GM12891 (cell line): ENCODE data around the gene DNAH5.

ENCODE experiments used
- DNase-seq: peaks from one replicate; pipeline ENCODE4 v3.0.0; 2011; ENCODE audit warnings: low spot score; ENCODE audit not compliant: insufficient read length
- FAIRE-seq: peaks from 2 replicates; lab custom pipeline; 2011; peaks lifted over from hg19 to GRCh38; lab: Jason Lieb, UNC
- PAX5 ChIP-seq: IDR thresholded peaks from 2 replicates; pipeline ENCODE4 v1.6.1; 2011; ENCODE audit warnings: low read length, moderate library complexity, mild to moderate bottlenecking; ENCODE audit not compliant: insufficient read depth, severe bottlenecking
- POLR2A ChIP-seq: IDR thresholded peaks from 2 replicates; pipeline ENCODE4 v1.6.1; 2011; ENCODE audit warnings: low read depth, low read length, control low read depth
- POLR2AphosphoS5 ChIP-seq: IDR thresholded peaks from 2 replicates; pipeline ENCODE4 v1.6.1; 2011; ENCODE audit warnings: low read depth, low read length, control low read depth
- POU2F2 ChIP-seq: IDR thresholded peaks from 2 replicates; pipeline ENCODE4 v1.6.1; 2011; ENCODE audit warnings: low read depth, mild to moderate bottlenecking, control low read depth, low read length, moderate library complexity
- SPI1 ChIP-seq: IDR thresholded peaks from 2 replicates; pipeline ENCODE4 v1.6.1; 2011; ENCODE audit warnings: low read depth, low read length, control low read depth
- TAF1 ChIP-seq: IDR thresholded peaks from 2 replicates; pipeline ENCODE4 v1.6.1; 2011; ENCODE audit warnings: low read depth, low read length, control low read depth

DNAH5 gene

GRCh38 chr5:13745508-13745907 lies 199.0 kb downstream of the DNAH5 start:
- no peak for FAIRE-seq
- TF ChIP-seq POU2F2 = no peak
- no peak for TF ChIP-seq POLR2AphosphoS5
- TF ChIP-seq PAX5 = no peak
- no peak for TF ChIP-seq TAF1
- no peak for TF ChIP-seq POLR2A
- no peak for TF ChIP-seq SPI1
- no peak for DNase-seq

DNA sequence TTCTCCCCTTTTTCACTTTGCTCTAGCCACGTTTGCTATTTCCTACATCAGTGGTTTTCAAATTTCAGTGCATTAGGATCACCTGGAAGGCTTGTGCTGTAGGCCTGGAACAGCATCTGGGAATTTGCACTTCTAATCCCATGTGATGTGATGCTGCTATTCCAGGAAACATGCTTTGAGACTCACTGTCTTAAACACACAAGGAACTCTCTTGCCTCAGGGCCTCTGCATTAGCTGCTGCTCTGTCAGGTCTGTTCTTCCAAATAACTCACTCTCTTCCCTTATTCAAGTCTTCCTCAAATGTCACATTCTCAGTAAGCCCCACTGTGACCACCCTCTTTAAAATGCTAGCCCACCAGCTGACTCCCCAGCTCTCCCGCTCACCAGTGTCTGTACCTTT lies 204.0 kb downstream of the DNAH5 start:
- no peak for FAIRE-seq
- no peak for DNase-seq
- TF ChIP-seq SPI1 (no peak), POU2F2 (no peak)

GRCh38 chr5:13739479-13739878 lies 205.0 kb downstream of the DNAH5 start:
- DNase-seq = no peak
- FAIRE-seq = no peak
- TF ChIP-seq PAX5 (no peak), POLR2A (no peak), POU2F2 (no peak), POLR2AphosphoS5 (no peak), TAF1 (no peak), SPI1 (no peak)

GRCh38 chr5:13735691-13736090 lies 208.8 kb downstream of the DNAH5 start:
- FAIRE-seq = no peak
- no peak for DNase-seq
- no peak for TF ChIP-seq SPI1
- no peak for TF ChIP-seq TAF1

- TF ChIP-seq POLR2AphosphoS5 (no peak), POLR2A (no peak), POU2F2 (no peak), PAX5 (no peak), SPI1 (no peak)
- FAIRE-seq (no peak), DNase-seq (no peak)
Observed at GRCh38 chr5:13731121-13731628, 213.3 kb downstream of the DNAH5 start.

GRCh38 chr5:13708906-13709305 lies 235.6 kb downstream of the DNAH5 start:
- FAIRE-seq = no peak
- TF ChIP-seq POU2F2 (no peak), TAF1 (no peak), POLR2AphosphoS5 (no peak), PAX5 (no peak), SPI1 (no peak), POLR2A (no peak)
- no peak for DNase-seq

DNA sequence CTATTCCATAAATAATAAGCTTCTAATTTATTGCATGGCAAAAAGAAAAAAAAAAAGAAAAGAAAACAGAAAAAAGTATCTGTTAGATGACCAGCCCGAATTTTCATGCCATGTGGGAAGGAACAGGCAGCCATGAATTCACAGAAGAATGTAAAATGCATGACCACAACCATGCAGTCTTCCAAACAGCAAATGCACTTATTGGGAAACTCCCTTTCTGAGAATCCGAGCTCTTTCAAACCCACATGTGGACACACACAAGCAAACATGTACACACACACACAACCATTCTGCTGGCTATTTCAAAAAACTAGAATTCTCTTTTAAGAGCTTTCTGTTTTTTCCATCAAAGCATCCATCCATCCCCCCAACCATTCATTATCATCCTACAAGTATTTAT lies 236.1 kb downstream of the DNAH5 start:
- DNase-seq = no peak
- no peak for TF ChIP-seq PAX5
- FAIRE-seq = no peak

GRCh38 chr5:13704396-13704795 lies 240.1 kb downstream of the DNAH5 start:
- DNase-seq (no peak), FAIRE-seq (no peak)
- TF ChIP-seq POLR2A (no peak), PAX5 (no peak), POU2F2 (no peak), POLR2AphosphoS5 (no peak), SPI1 (no peak), TAF1 (no peak)

DNA sequence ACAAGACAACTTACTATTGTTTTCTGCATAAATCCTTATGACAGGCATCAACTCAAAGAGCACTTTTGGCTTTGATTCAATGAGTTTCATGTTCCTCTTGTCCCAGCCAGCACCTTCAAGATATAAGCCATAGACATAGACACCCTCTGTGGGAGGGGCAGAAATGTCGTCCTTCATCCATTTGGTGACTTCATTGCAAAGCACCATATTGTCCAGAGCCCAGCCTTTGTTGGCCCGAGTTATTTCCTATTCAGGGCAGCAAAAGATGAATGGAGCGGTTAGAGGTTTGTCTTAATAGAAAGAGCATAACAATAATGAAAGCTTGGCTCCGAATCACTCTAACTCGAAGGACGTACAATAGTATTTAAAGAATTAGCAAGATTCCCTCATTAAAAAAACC lies 243.9 kb downstream of the DNAH5 start:
- DNase-seq (no peak), FAIRE-seq (no peak)
- no peak for TF ChIP-seq POLR2A
- no peak for TF ChIP-seq PAX5
- TF ChIP-seq POU2F2 = no peak
- no peak for TF ChIP-seq TAF1
- TF ChIP-seq POLR2AphosphoS5 = no peak
- no peak for TF ChIP-seq SPI1

DNA sequence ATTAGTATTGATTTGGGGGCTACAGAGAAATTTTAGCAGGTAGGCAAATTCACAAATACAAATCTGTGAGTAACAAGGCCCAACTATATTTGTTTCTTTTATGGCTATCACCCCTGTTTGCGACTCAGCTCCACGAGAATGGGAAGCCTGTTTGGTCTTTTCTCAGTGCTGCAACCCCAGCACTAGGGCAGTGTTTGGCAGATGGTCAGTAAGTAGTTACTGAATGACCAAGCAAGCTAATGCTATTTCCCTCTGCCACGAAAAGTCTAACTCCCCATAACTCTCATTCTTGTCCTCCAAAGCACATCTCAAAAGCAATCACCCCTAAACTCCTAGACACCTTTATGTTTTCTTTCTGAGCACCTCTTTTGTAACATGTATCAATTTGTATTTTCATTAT lies 245.6 kb downstream of the DNAH5 start:
- TF ChIP-seq POLR2AphosphoS5 = no peak
- no peak for TF ChIP-seq SPI1
- TF ChIP-seq TAF1 = no peak
- no peak for TF ChIP-seq PAX5
- no peak for TF ChIP-seq POLR2A
- no peak for TF ChIP-seq POU2F2
- no peak for DNase-seq
- FAIRE-seq = no peak

DNA sequence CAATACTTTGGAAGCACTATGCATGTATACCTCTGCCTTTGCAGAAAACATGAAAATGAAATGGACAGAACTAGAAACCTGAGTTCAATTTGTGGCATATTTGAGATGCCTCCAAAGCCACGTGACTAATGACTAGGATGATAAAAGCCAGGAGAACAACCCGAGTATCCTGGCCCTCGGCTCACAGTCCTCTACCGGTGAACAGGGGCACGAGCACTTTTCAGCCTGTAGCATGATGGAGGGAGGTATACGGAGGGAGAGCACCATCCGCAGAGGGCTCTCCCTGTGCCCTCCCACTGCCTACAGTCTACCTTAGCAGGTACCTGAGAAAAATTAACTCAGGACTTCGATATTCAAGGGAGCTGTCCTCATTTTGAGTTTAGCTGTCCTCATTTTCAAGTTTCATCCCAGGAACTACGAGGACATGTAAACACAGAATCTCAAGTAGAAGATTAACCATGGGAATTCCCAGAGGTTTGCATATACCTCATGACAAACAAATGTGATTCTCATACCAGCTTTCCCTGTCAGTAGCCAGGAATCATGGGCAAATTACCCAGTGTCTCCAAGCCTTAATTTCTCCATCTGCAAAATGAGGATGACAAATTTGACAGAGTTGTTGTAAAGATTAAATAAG lies 249.3 kb downstream of the DNAH5 start:
- DNase-seq = no peak
- TF ChIP-seq POLR2A (no peak), PAX5 (no peak), POU2F2 (no peak), TAF1 (no peak), POLR2AphosphoS5 (no peak), SPI1 (no peak)

More for the DNA sequence above, 249.3 kb downstream of the DNAH5 start:
- no peak for FAIRE-seq
